GM21447 (cell line): Measurements from ENCODE around the gene ARHGAP19.

ENCODE experiments used
- ATAC-seq: cut with Tn5 transposase; IDR thresholded peaks from one replicate; pipeline ENCODE4 v1.9.1; 2021; ENCODE audit not compliant: unreplicated experiment

The ARHGAP19 gene

DNA sequence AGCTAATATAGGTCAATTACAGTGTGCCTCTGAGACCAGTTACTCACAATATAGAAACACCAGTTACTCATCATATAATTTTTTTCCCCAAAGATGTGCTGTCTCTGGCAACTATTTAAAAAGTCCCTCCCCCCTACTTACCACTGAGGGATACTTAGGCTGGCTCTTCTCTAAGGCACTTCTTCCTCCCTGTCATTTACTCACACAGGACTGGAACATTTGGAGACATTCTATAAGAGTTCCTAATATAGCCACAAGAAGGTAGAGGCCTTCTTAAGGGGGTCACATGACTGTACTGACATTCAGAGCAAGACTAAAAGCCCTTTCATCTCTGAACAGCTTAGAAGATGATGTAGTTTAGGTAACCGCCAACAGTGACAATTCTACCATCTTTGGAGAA lies 62.3 kb downstream of the ARHGAP19 start:
- ATAC-seq, result no peak

GRCh38 chr10:97229322-97230015 lies 63.0 kb downstream of the ARHGAP19 start:
- no peak for ATAC-seq

DNA sequence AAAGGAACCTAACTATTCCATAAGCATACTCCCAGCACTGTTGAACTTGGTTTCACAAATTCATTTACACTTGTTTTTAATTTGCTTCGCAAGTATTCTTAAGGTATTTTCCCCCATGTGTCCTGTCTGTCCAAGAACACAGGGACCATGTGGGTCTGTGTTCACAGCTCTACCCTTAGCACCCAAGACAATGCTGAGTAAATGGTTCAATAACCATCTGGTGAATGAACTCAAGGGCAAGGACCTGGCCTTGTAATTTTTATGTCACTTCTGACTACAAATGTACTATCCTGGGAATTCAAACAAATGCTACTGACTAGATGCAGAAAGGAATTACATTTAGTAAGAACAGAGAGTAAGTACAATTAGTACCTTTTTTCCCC lies 63.7 kb downstream of the ARHGAP19 start:
- ATAC-seq, result no peak

DNA sequence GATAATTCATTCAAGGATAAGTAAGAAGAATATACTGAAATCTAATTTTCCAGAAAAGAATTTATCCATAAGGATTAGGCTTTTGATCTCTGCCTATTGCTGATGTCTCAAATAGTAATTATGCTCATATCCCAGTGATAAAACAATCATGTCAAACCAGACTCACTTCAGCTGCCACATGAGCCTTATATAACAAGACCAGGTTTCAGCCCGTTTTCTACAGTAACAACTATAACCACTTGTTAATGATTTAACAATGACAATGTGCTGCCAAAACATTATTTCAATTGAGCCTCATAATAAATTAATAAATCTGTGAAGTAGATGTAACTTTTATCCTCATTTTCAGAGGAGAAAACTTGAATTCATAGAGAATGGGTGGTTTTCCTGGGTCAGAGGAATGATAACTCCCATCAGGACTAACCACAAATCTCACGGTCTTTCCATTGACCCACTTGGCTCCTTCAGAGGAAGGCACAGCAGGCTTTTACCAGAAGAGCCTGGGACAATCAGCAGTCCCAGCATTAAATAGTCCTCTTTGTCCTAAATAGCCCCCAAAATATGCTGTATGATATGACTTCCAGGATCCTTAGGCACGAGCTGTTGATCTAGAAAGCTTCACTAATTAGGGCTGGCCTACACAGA lies 64.2 kb downstream of the ARHGAP19 start:
- ATAC-seq, result no peak

DNA sequence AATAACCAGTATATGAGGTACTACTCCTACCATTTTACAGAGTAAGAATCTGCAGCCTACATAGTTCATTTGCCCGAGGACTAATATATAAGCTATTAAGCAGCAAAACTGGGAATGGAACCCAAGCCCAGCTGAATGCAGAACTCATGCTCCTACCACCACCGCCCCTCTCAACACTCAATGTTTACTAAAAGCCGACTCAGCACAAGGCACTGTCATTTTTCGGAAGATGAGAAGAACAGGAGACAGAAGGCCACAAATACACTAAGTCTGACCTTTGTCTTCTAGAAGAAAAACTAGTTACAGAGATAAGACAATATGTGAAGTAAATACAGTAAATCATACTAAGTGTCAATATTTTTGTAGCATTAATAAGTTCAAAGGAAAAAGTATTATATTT lies 66.0 kb downstream of the ARHGAP19 start:
- ATAC-seq, result no peak

GRCh38 chr10:97224483-97225435 lies 67.7 kb downstream of the ARHGAP19 start:
- no peak for ATAC-seq

DNA sequence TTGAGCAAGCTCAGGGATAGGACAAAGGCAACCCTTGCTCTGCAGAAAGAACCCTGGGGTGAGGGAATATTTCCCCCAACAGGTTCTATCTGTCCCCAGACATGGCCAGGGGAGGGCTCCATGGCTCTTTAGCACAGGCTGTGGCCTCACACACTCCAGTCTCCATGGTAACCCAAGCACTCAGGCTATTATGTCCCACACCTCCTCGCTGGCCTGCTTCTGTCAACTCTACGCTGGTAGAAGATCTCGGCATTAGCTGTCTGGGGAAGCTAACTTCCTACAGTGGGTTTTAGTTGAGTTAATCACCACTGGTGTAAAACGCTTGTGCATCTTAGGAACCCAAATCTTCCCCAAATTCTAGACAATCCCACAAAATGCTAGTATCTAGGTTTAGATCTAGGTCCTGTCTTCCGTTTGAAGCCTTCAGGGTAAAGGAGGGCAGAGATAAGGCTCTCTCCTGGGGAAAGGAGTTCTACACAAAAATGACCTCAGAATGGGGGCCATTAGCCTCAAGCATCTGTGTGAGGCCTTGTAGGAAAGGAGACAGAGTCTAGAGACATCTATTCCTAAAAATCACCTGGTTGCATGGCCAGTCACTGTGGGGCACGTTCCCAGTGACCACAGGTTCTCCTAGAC lies 70.0 kb downstream of the ARHGAP19 start:
- no peak for ATAC-seq

DNA sequence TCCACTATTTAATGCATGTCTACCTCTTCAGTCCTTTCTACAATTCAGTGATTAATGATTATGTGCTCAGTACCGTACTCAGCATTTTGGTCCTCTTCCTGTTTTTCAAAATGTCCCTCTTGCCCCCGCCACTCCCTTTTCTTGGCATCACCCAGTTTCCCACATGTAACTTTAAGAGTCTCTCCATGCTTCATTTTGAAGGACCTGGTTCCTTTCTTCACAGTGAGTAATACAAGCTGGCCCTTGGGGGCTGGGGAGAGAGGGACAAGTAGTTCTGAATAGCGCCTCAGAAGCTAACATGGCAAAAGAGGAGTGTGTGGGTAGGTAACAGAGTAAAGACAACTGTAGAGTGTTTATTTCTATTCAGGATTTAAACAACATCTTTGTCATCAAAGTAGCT lies 72.1 kb downstream of the ARHGAP19 start:
- ATAC-seq, result no peak

DNA sequence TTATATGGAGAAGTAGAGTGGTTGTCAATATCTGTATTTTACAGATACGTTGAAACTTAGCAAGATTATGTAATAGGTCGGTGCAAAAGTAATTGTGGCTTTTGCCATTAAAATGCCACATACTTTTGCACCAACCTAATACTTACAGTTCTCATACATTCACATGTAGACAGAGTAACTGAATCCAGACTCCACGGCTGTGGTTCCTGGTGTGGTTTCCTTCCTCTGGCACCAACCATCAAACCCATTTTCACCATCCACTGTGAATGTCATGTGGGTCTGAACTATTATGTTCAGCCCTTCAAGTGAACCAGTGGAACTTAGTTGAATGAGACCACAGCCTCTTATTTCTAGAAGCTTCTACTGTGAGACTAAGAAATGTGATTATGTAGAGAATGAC lies 75.1 kb downstream of the ARHGAP19 start:
- ATAC-seq, result no peak

DNA sequence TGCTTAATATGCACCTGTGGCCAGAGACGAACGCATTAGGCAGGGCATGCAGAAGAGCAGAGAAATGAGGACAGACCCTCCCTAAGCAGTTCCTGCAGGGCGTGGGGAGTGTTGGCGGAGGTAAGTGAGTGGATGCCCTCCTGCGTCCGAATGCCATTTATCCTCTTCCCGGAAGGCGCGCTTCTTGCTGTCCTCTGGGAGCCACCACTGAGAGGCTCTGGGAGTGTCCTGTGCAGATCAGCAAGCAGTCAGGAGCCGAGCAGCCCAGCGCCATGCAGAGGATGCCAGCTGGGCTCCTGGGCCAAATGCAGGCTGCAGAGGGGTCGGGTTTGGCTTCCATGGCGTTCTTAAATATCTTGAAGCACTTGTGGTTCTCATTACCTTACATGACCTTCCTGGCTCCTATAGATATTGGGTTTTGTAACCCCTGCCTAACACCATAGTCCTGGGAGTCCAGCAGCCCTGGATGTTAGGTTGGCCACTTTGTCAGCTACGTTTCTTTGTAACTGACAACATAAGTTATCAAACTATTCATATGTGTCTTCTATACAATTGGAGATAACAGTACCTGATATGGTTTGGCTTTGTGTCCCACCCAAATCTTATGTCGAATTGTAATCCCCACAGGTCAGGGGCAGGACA lies 76.7 kb downstream of the ARHGAP19 start:
- ATAC-seq, result no peak

- ATAC-seq, result no peak
These were observed 79.0 kb downstream of the ARHGAP19 start for GRCh38 chr10:97213431-97213830.

DNA sequence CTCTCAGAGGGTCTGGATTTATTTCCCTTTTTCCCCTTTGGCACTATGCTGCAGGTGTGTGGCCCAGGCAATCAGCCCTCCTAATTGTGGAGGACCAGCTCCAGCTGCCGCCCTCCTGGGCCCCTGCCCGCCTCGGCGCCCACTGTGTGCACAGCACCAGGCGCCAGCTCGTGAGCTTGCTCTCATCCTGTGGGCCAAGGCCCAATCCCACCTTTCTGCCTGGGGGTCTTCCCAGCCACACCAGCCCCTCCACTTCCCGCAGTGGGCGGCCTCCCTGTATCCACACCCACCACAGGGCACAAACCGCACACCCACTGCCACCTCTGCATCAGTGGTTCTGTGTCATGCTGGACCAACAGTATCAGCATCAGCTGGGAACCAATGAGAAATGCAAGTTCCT lies 81.2 kb downstream of the ARHGAP19 start:
- ATAC-seq, result no peak

DNA sequence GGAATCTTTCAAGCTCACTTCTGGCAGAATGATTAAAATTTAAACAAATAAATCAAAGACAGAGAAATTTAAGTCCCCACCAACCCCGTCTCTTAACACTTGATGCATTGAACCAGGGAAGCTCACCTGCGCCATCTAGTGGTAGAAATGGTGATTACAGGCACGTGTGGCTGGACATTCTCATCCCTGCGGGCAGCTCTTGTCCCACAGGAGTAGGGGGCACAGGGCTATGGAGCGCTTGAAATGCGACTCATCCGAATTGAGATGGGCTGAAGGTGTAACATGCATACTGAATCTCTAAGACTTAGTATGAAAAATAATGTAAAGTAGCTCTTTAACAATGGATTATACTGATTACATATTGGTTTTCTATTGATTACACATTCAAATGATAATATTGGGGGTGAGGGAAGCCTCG lies 81.9 kb downstream of the ARHGAP19 start:
- ATAC-seq, result no peak

DNA sequence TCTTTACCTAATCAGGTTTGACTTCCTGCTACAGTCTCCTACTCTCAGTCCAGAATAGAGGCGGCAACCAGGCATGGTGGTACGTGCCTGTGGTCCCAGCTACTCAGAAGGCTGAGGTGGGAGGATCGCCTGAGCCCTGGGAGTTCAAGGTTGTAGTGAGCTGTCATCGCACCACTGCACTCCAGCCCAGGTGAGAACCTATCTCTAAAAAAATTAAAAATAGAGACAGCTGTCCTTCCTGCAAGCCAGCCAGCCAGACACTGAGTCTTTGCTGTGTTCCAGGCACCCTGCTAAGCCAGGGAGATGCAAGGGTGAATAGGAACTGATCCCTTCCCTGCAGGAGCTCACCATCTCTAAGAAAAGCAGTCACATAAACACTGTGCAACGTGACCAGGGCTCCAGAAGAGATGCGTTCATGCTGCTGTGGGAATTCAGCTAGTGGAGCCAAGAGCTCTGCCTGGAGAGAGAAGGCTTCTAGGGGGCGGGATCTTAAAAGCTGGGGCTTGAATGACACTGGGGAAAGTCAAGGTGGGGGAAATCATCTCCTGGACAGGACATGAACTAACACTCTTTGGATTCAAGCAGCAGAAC lies 84.6 kb downstream of the ARHGAP19 start:
- no peak for ATAC-seq

DNA sequence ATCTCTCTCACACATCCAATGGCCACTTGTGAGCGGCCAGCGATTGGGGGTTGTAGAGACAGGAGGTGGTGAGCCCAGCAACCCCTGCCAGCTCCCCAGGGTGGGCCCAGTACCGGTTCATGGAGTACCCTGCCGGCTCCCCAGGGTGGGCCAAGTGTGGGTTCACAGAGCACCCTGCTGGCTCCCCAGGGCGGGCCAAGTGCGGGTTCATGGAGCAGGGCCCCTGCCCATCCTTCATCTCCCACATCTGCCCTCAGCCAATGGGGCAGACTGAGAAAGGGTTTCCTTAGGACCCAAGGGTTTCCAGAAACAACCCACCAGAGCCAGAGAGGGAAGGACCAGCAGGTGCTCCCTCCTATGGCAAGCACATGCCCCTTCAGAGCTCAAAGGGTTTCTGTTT lies 85.3 kb downstream of the ARHGAP19 start:
- no peak for ATAC-seq

DNA sequence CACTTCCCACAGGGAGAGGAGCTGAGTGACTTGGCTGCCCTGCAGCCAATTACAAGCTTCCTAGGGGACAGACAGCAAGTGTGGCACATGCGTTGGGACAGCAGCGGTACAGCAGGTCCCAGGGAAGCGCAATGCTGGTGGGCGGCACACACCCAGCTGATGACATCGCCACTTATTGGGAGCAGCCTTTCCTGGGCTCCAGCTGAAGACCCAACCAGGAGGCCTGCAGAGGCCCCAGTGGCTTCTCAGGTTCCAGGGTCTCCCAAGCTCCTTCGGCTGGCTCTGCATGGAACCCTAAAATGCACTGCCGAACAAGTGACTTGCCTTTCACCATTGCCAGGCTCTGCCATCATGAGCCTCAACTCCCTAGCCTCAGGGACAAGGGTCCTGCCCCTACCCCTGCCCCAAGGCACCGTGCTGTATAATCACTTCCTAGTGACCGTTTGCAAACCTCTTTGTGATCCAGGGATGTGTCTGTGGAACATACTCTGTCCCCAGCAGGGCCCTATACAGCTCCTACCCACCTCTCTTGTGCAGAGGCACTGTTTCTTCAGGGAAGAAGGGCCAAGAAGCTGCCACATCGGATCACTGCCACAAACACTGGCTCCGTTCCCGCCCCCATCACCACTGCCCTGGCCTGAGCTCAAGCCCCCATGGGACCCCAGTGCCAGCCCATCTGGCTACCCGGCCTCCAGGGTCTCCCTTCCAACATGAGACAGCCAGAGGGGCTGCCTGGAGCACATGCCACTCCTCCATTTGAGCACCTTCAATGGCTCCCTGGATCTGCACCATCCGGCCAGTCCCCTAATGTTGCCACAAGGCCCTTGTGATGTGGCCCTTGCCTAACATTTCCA lies 87.4 kb downstream of the ARHGAP19 start:
- no peak for ATAC-seq

DNA sequence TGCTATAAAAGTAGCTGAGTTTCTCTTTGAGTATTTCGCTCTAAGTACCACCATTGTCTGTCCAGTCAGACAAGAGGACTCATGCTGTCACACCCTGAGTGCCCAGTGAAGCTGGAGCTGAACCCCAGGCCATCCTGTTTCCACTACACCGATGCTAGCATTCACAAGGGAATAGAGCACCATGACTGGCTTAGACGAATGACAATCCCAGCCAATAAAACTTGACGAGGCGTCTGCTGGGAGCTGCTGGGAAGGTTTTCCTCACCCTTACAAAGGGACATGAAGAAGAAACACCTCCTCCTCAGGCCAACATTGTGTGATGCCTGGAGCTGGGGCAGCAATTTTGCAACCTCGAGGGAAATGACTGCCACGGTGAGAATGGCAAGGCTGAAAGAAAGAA lies 89.2 kb downstream of the ARHGAP19 start:
- no peak for ATAC-seq

DNA sequence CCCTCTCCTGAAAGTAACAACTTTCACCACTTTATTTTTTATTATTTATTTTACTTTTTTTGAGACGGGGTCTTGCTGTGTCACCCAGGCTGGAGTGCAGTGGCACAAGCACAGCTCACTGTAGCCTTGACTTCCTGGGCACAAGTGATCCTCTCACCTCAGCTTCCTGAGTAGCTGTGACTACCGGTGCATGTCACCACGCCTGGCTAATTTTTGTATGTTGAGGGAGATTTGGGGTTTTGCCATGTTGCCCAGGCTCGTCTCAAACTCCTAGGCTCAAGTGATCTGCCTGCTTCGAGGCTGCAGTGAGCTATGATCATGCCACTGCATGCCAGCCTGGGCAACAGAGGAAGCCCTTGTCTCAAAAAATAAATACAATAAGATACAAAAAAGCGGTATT lies 91.8 kb downstream of the ARHGAP19 start:
- ATAC-seq, result no peak

DNA sequence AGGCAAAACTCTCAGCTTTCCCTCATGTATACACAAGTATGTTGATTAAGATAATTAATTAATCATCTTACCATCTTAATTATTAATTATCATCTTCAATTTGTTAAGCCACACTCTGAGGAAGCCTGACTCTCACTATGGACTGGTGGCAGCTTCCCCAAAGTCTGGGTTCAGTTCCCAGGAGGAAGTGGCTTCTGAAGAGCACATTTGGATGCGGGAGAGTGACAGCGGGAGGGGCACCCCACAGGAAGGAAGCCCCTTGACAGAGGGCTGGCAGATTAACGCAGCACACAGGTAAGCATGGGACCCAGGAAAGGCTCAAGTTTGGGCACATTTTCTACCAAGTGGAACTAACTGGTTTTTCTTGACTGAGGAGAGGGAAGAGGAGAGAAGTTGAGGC lies 93.3 kb downstream of the ARHGAP19 start:
- ATAC-seq, result no peak
